HUES64 (cell line): Measurements from ENCODE around the gene SHANK3.
"Not testable (repeated sequence)": the region's sequence is repeated elsewhere in the genome, so short reads cannot be mapped to it uniquely, and the experiment has no call there.

Experiments used
- H3K27ac ChIP-seq: 2 replicates; pipeline ENCODE4 v1.7.0; 2013; ENCODE audit warnings: low read depth, low read length, inconsistent platforms
- H3K27me3 ChIP-seq: 2 replicates; pipeline ENCODE4 v1.6.1; 2013; ENCODE audit warnings: mild to moderate bottlenecking, low read length; ENCODE audit not compliant: insufficient read depth
- H3K36me3 ChIP-seq: 2 replicates; pipeline ENCODE4 v1.6.1; 2013; ENCODE audit warnings: mild to moderate bottlenecking, low read length; ENCODE audit not compliant: insufficient read depth
- H3K4me1 ChIP-seq: 2 replicates; pipeline ENCODE4 v1.6.1; 2013; ENCODE audit warnings: mild to moderate bottlenecking, low read length, moderate library complexity; ENCODE audit not compliant: insufficient read depth
- H3K4me3 ChIP-seq: 2 replicates; pipeline ENCODE4 v1.5.1; 2013; ENCODE audit warnings: mild to moderate bottlenecking, low read length, moderate library complexity
- H3K9ac ChIP-seq: 2 replicates; pipeline ENCODE4 v1.6.1; 2013; ENCODE audit warnings: mild to moderate bottlenecking, low read depth, low read length
- H3K9me3 ChIP-seq: 2 replicates; pipeline ENCODE4 v1.6.1; 2013; ENCODE audit warnings: low read depth, low read length; ENCODE audit not compliant: insufficient read depth
- WGBS: fragments of 150-250, 120-280 bp; methylation state at CpG from one replicate; pipeline ENCODE4 v1.1.7; 2013; ENCODE audit warnings: missing lambda C conversion rate; 5-methylcytosine and 5-hydroxymethylcytosine counted together

Gene SHANK3

GRCh38 chr22:50633086-50633485 is 39.5 kb upstream of the SHANK3 start:
- H3K9me3 ChIP-seq = no peaks in the 10 kb centered on the region
- WGBS = 94% methylated on average over 5 of the region's 5 CpGs
- no peak overlapping the region for H3K27ac ChIP-seq
- no peak overlapping the region for H3K4me3 ChIP-seq
- no peaks in the 10 kb centered on the region for H3K36me3 ChIP-seq
- H3K4me1 ChIP-seq = 0 out of 2 replicates have a peak, but pooled peaks cover 4% of the 10 kb centered on the region
- no peak overlapping the region for H3K9ac ChIP-seq
- peaks cover 8% of the 10 kb centered on the region for H3K27me3 ChIP-seq

DNA sequence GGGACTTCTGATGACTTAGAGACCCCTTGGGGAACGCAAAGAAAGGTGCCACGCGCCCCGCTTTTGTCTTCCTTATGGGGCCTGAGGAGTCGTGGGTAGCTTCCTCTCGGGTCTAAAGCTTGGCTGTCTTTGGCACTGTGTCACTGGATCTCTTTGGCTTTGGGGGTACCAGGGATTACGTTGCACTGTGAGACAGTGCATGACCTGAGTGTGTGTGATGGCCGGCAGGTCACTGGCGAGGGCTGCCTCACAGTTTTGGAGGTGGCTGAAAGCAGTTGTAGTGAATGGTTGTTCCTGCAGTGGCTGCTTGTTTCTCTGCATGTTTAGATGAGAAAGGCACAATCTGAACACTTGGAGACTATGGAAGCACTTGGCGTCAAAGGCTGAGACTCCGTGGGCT is 38.9 kb upstream of the SHANK3 start:
- Histone ChIP-seq H3K4me1 (no peaks in the 10 kb centered on the region), H3K4me3 (no peak overlapping the region), H3K36me3 (no peaks in the 10 kb centered on the region), H3K27me3 (peaks cover 3% of the 10 kb centered on the region), H3K27ac (no peak overlapping the region), H3K9me3 (no peaks in the 10 kb centered on the region), H3K9ac (no peak overlapping the region)
- 90% methylated on average over 11 of the region's 11 CpGs for WGBS

DNA sequence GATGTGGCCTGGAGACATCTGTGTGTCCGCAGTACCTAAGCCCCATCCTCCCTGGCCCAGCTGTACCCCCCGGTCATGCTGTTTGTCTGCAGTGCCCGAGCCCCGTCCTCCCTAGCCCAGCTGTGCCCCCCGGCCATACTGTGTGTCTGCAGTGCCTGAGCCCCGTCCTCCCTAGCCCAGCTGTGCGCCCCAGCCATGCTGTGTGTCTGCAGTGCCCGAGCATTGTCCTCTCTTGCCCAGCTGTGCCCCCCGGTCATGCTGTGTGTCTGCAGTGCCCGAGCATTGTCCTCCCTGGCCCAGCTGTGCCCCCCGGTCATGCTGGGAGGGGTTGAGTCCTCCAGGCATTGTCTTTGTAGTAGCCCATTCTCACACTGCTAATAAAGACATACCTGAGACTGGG is 37.0 kb upstream of the SHANK3 start:
- Histone ChIP-seq H3K9me3 (no peaks in the 10 kb centered on the region), H3K27ac (no peak overlapping the region), H3K9ac (no peak overlapping the region), H3K36me3 (no peaks in the 10 kb centered on the region), H3K4me3 (no peak overlapping the region), H3K4me1 (no peaks in the 10 kb centered on the region), H3K27me3 (no peaks in the 10 kb centered on the region; the same call in 1 of the 2 replicates)
- 94% methylated on average over 11 of the region's 11 CpGs for WGBS

DNA sequence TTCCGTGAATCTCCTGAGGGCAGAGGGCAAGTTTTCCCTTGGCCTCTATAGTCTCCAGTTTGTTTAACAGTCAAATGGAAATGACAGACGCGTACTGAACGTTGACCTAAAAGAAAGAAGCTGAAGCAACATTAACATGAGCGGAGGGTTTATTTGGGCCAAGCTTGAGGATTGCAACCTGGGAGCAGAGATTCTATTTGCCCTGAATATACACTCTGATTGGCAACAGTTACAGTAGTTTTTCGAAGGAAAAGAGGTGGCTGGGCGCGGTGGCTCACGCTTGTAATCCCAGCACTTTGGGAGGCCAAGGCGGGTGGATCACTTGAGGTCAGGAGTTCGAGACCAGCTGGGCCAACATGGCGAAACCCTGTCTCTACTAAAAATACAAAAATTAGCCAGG is 32.3 kb upstream of the SHANK3 start:
- H3K27ac ChIP-seq, H3K9ac ChIP-seq, H3K4me3 ChIP-seq, H3K9me3 ChIP-seq, H3K36me3 ChIP-seq: not testable (repeated sequence)
- 96% methylated on average over 12 of the region's 12 CpGs for WGBS
- Histone ChIP-seq H3K27me3 (peaks cover 18% of the 10 kb centered on the region), H3K4me1 (peaks cover 15% of the 10 kb centered on the region)

GRCh38 chr22:50640857-50641647 is 31.6 kb upstream of the SHANK3 start:
- peaks cover 15% of the 10 kb centered on the region for H3K4me1 ChIP-seq
- peak overlapping the region; percentile 84; the same call in 1 of the 2 replicates for H3K27ac ChIP-seq
- 81% methylated on average over 15 of the region's 15 CpGs for WGBS

DNA sequence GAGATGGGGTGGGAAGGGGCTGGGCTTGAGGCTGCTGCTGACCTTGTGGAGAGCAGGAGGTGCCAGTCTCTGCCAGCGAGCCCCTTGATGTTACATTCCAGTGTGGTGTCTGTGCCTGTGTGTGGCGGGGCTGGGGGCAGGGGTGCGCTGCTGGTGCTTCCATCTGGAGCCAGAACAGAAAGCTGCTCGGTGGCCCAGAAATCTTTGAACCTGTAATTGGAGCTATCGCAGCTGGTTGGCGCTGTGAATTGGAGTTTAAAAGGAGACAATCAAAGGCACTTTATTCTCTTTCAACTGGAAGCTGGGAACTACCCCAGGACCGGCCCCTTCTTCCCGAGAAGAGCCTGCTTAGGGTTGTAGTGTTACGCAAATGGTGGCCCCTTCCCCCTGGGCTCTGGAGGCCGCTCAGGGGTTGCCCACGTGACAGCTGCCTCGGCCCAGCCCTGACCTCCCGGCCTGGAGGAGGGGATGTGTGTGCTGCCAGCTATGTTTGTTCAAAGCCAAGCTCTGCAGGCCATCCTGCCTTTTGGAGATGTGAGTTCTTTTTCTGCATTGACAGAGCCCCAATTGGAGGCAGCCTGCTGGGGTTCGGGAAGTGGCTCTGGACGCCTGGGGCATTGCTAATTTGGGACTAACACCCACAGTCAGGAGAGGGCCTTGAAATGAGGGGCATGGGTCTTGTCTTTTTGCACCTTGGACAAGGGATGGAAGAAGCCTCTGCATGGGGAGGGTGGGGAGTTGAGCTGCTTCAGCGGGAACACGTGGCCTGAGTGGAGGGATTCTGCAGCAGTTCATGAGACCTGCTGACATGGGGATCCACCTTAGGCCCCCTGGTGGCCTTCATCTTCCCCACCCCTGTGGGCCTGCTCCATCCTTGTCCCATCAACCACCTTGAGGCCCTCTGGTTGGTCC is 30.7 kb upstream of the SHANK3 start:
- WGBS = 13% methylated on average over 17 of the region's 17 CpGs
- Histone ChIP-seq H3K4me3 (no peak overlapping the region), H3K27ac (peak overlapping the region; percentile 84; the same call in 1 of the 2 replicates), H3K4me1 (peaks cover 15% of the 10 kb centered on the region), H3K9ac (peak overlapping the region; percentile 49), H3K27me3 (peaks cover 24% of the 10 kb centered on the region), H3K36me3 (no peaks in the 10 kb centered on the region), H3K9me3 (peaks cover 11% of the 10 kb centered on the region; the same call in 1 of the 2 replicates)

More at GRCh38 chr22:50640857-50641647, 31.6 kb upstream of the SHANK3 start:
- H3K36me3 ChIP-seq = no peaks in the 10 kb centered on the region
- peaks cover 24% of the 10 kb centered on the region for H3K27me3 ChIP-seq
- peak overlapping the region; percentile 49 for H3K9ac ChIP-seq
- H3K4me3 ChIP-seq = no peak overlapping the region
- H3K9me3 ChIP-seq = peaks cover 6% of the 10 kb centered on the region; the same call in 1 of the 2 replicates

DNA sequence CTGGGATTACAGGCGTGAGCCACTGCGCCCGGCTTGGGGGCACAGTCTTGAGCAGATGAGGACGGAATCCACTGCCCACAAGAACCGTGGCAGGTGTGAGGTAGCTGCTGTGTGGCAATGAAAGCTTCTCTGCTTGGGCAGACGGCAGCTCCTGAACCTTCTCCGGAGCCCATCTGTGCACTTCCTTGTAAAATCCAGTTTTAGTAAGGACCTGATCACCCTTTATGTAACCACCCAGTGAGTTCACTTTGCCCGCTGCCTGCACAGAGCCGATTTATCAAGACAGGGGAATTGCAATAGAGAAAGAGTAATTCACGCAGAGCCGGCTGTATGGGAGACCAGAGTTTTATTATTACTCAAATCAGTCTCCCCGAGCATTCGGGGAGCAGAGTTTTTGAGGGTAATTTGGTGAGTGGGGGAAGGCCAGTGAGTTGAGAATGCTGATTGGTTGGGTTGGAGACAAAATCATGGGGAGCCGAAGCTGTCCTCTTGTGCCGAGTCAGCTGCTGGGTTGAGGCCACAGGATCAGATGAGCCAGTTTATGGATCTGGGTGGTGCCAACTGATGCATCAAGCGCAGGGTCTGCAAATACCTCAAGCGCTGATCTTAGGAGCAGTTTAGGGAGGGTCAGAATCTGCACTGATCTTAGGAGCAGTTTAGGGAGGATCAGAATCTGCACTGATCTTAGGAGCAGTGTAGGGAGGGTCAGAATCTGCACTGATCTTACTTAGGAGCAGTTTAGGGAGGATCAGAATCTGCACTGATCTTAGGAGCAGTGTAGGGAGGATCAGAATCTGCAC is 29.4 kb upstream of the SHANK3 start:
- WGBS = 91% methylated on average over 17 of the region's 17 CpGs
- not testable (repeated sequence) for H3K4me3 ChIP-seq, H3K27ac ChIP-seq, H3K36me3 ChIP-seq, H3K9ac ChIP-seq
- peaks cover 24% of the 10 kb centered on the region for H3K27me3 ChIP-seq
- H3K9me3 ChIP-seq = peaks cover 23% of the 10 kb centered on the region
- H3K4me1 ChIP-seq = peaks cover 15% of the 10 kb centered on the region

- not testable (repeated sequence) for H3K9ac ChIP-seq, H3K4me3 ChIP-seq, H3K27ac ChIP-seq, H3K36me3 ChIP-seq
- Histone ChIP-seq H3K4me1 (peaks cover 15% of the 10 kb centered on the region), H3K27me3 (peaks cover 24% of the 10 kb centered on the region), H3K9me3 (peaks cover 29% of the 10 kb centered on the region)
- WGBS = 90% methylated on average over 3 of the region's 3 CpGs
Observed at GRCh38 chr22:50643821-50644101, 28.9 kb upstream of the SHANK3 start.

DNA sequence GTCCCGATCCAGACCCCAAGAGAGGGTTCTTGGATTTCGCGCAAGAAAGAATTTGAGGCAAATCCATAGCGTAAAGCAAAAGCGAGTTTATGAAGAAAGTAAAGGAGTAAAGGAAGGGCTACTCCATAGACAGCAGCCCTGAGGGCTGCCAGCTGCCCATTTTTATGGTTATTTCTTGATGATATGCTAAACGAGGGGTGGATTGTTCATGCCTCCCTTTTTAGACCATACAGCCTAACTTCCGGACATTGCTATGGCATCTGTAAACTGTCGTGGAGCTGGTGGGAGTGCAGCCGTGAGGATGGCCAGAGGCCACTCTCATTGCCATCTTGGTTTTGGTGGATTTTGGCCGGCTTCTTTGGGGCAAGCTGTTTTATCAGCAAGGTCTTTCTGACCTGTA is 19.4 kb upstream of the SHANK3 start:
- Histone ChIP-seq H3K9ac (no peak overlapping the region), H3K4me3 (no peak overlapping the region), H3K36me3 (no peaks in the 10 kb centered on the region), H3K27me3 (peaks cover 3% of the 10 kb centered on the region; the same call in 1 of the 2 replicates), H3K4me1 (no peaks in the 10 kb centered on the region), H3K27ac (no peak overlapping the region), H3K9me3 (peaks cover 24% of the 10 kb centered on the region)
- WGBS = 94% methylated on average over 10 of the region's 10 CpGs

DNA sequence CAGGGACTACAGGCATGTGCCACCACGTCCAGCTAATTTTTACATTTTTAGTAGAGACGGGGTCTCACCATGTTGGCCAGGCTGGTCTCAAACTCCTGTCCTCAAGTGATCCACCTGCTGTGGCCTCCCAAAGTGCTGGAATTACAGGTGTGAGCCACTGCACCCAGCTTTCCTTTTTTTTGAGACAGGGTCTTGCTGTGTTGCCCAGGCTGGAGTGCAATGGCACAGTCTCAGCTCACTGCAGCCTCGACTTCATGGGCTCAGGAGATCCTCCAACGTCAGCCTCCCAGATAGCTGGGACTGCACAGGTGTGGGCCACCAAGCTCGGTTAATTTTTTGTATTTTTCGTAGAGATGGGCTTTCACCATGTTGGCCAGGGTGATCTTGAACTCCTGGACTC is 18.0 kb upstream of the SHANK3 start:
- H3K9ac ChIP-seq, H3K4me1 ChIP-seq, H3K4me3 ChIP-seq, H3K27ac ChIP-seq, H3K27me3 ChIP-seq, H3K36me3 ChIP-seq: not testable (repeated sequence)
- WGBS = 92% methylated on average over 6 of the region's 6 CpGs
- H3K9me3 ChIP-seq = peaks cover 12% of the 10 kb centered on the region
